Neural progenitor cell (in vitro differentiated cells): ENCODE data around the gene PGAP1. TPM values are rescaled to one million over a fixed set of nuclear protein-coding genes. Genes with fewer than 3 reads are reported as not detected.

Experiments
- DNase-seq: peaks from one replicate; pipeline ENCODE4 v3.0.0-alpha.2; 2016; ENCODE audit warnings: low spot score
- H2AFZ ChIP-seq: fragments of 200-600 bp; sonication (generic); replicated peaks from 2 replicates; pipeline ENCODE4 v1.6.1; 2016; ENCODE audit warnings: antibody characterized with exemption
- H3F3A ChIP-seq: fragments of 200-600 bp; sonication (generic); 2 replicates; pipeline ENCODE4 v1.6.1; 2016; ENCODE audit warnings: antibody characterized with exemption, low read depth
- H3K27ac ChIP-seq: fragments of 200-600 bp; sonication (generic); 2 replicates; pipeline ENCODE4 v1.5.1; 2016; ENCODE audit warnings: mild to moderate bottlenecking
- H3K27me3 ChIP-seq: fragments of 200-600 bp; sonication (generic); 2 replicates; pipeline ENCODE4 v1.6.1; 2016; ENCODE audit warnings: mild to moderate bottlenecking, moderate library complexity
- H3K36me3 ChIP-seq: fragments of 200-600 bp; sonication (generic); 2 replicates; pipeline ENCODE4 v1.5.1; 2016
- H3K4me1 ChIP-seq: fragments of 200-600 bp; sonication (generic); 2 replicates; pipeline ENCODE4 v1.6.1; 2016; ENCODE audit warnings: mixed run types
- H3K4me2 ChIP-seq: fragments of 200-600 bp; sonication (generic); 2 replicates; pipeline ENCODE4 v1.6.1; 2016
- H3K4me3 ChIP-seq: fragments of 200-600 bp; sonication (generic); 2 replicates; pipeline ENCODE4 v1.5.1; 2016
- H3K79me2 ChIP-seq: fragments of 200-600 bp; sonication (generic); 2 replicates; pipeline ENCODE4 v1.6.1; 2016; ENCODE audit warnings: low read depth
- H3K9ac ChIP-seq: fragments of 200-600 bp; sonication (generic); 2 replicates; pipeline ENCODE4 v1.6.1; 2016
- H3K9me3 ChIP-seq: fragments of 200-600 bp; sonication (generic); 2 replicates; pipeline ENCODE4 v1.5.1; 2016; ENCODE audit warnings: low read depth
- H4K20me1 ChIP-seq: fragments of 200-600 bp; sonication (generic); 2 replicates; pipeline ENCODE4 v1.6.1; 2016; ENCODE audit warnings: low read depth
- H3K27ac Mint-ChIP-seq: 3 replicates; pipeline ENCODE4 v1.8.0; 2021; ENCODE audit warnings: mixed read lengths
- H3K27me3 Mint-ChIP-seq: 2 replicates; pipeline ENCODE4 v1.8.0; 2022; ENCODE audit warnings: low read depth, mild to moderate bottlenecking, inconsistent platforms, moderate library complexity, mixed read lengths; ENCODE audit not compliant: insufficient read depth
- H3K36me3 Mint-ChIP-seq: 3 replicates; pipeline ENCODE4 v1.8.0; 2021; ENCODE audit warnings: mixed read lengths
- H3K4me1 Mint-ChIP-seq: 3 replicates; pipeline ENCODE4 v1.8.0; 2021; ENCODE audit warnings: mixed read lengths
- H3K4me3 Mint-ChIP-seq: 3 replicates; pipeline ENCODE4 v1.8.0; 2021; ENCODE audit warnings: mild to moderate bottlenecking, moderate library complexity, mixed read lengths
- H3K9me3 Mint-ChIP-seq: 3 replicates; pipeline ENCODE4 v1.8.0; 2020; ENCODE audit warnings: mixed read lengths
- CTCF ChIP-seq: fragments of 200-600 bp; sonication (generic); IDR thresholded peaks from 2 replicates; pipeline ENCODE4 v1.5.1; 2017; ENCODE audit warnings: antibody characterized with exemption, mild to moderate bottlenecking
- EZH2 ChIP-seq: fragments of 200-600 bp; sonication (generic); IDR thresholded peaks from 2 replicates; pipeline ENCODE4 v1.6.1; 2017; ENCODE audit warnings: antibody characterized with exemption, mild to moderate bottlenecking, moderate library complexity
- EZH2phosphoT487 ChIP-seq: fragments of 200-600 bp; sonication (generic); IDR thresholded peaks from 2 replicates; pipeline ENCODE4 v1.6.1; 2017; ENCODE audit warnings: antibody characterized with exemption
- total RNA-seq: library from RNA; depleted of rRNA; stranded (reverse); fragments of >200 nt; gene quantifications from 2 replicates; pipeline ENCODE4 v1.2.3, GENCODE V29; 2015; ENCODE audit warnings: low replicate concordance

Gene PGAP1
- total RNA-seq, 1 donor from 2014 or later = 107 TPM

GRCh38 chr2:196959734-196960338 lies 33.3 kb upstream of the PGAP1 start:
- H3K27ac ChIP-seq = no peak overlapping the region
- peaks cover 46% of the 10 kb centered on the region for H3K4me1 ChIP-seq
- Mint-ChIP-seq H3K4me3 (no peak overlapping the region), H3K27ac (no peak overlapping the region), H3K36me3 (peaks cover 4% of the 10 kb centered on the region), H3K4me1 (peaks cover 22% of the 10 kb centered on the region), H3K27me3 (peaks cover 13% of the 10 kb centered on the region), H3K9me3 (peaks cover 13% of the 10 kb centered on the region)
- H3K27me3 ChIP-seq = no peaks in the 10 kb centered on the region
- peaks cover 43% of the 10 kb centered on the region for H3F3A ChIP-seq
- H3K9ac ChIP-seq = no peak overlapping the region
- no peaks in the 10 kb centered on the region for H3K9me3 ChIP-seq
- H4K20me1 ChIP-seq = no peaks in the 10 kb centered on the region
- no peak overlapping the region for H2AFZ ChIP-seq
- no peak for TF ChIP-seq EZH2phosphoT487
- H3K4me3 ChIP-seq = no peak overlapping the region
- no peaks in the 10 kb centered on the region for H3K36me3 ChIP-seq
- no peaks in the 10 kb centered on the region for H3K79me2 ChIP-seq
- no peak for DNase-seq
- H3K4me2 ChIP-seq = no peak overlapping the region

- Histone ChIP-seq H3K27me3 (no peaks in the 10 kb centered on the region), H3K9me3 (no peaks in the 10 kb centered on the region), H3K4me2 (no peak overlapping the region), H2AFZ (no peak overlapping the region), H3K27ac (no peak overlapping the region), H3K36me3 (no peaks in the 10 kb centered on the region), H3K4me1 (peaks cover 52% of the 10 kb centered on the region), H3K9ac (no peak overlapping the region), H3F3A (peaks cover 43% of the 10 kb centered on the region), H4K20me1 (no peaks in the 10 kb centered on the region), H3K79me2 (no peaks in the 10 kb centered on the region), H3K4me3 (no peak overlapping the region)
- Mint-ChIP-seq H3K4me1 (peaks cover 22% of the 10 kb centered on the region), H3K27me3 (peaks cover 13% of the 10 kb centered on the region), H3K9me3 (peaks cover 13% of the 10 kb centered on the region), H3K27ac (no peak overlapping the region), H3K36me3 (peaks cover 4% of the 10 kb centered on the region), H3K4me3 (no peak overlapping the region)
- DNase-seq = no peak
- no peak for TF ChIP-seq EZH2phosphoT487
These were observed 32.8 kb upstream of the PGAP1 start for GRCh38 chr2:196959281-196959680.

GRCh38 chr2:196957881-196958525 lies 31.5 kb upstream of the PGAP1 start:
- H3K36me3 ChIP-seq = no peaks in the 10 kb centered on the region
- peaks cover 57% of the 10 kb centered on the region for H3K4me1 ChIP-seq
- H3F3A ChIP-seq = peaks cover 43% of the 10 kb centered on the region
- H3K9me3 ChIP-seq = no peaks in the 10 kb centered on the region
- TF ChIP-seq EZH2phosphoT487 = peak; percentile 39
- TF ChIP-seq EZH2 = no peak
- no peak for TF ChIP-seq CTCF
- peak overlapping the region; percentile 46 for H3K27ac Mint-ChIP-seq
- H3K79me2 ChIP-seq = no peaks in the 10 kb centered on the region
- peaks cover 4% of the 10 kb centered on the region for H3K36me3 Mint-ChIP-seq
- H3K27me3 ChIP-seq = no peaks in the 10 kb centered on the region
- no peak overlapping the region for H3K9ac ChIP-seq
- DNase-seq = peak; percentile 75
- H3K4me3 Mint-ChIP-seq = no peak overlapping the region
- H4K20me1 ChIP-seq = no peaks in the 10 kb centered on the region
- peaks cover 10% of the 10 kb centered on the region for H3K27me3 Mint-ChIP-seq
- peak overlapping the region; percentile 20 for H3K4me3 ChIP-seq
- H2AFZ ChIP-seq = no peak overlapping the region
- H3K4me2 ChIP-seq = peak overlapping the region; percentile 66
- H3K4me1 Mint-ChIP-seq = peaks cover 22% of the 10 kb centered on the region
- peaks cover 13% of the 10 kb centered on the region for H3K9me3 Mint-ChIP-seq
- peak overlapping the region; percentile 98 for H3K27ac ChIP-seq

- Histone ChIP-seq H2AFZ (no peak overlapping the region), H3K4me3 (peak overlapping the region; percentile 20), H3K79me2 (no peaks in the 10 kb centered on the region), H3K4me2 (peak overlapping the region; percentile 66), H3K9ac (no peak overlapping the region), H3K27me3 (no peaks in the 10 kb centered on the region), H3F3A (peaks cover 43% of the 10 kb centered on the region), H3K9me3 (no peaks in the 10 kb centered on the region), H3K4me1 (peaks cover 57% of the 10 kb centered on the region), H3K27ac (peak overlapping the region; percentile 98), H4K20me1 (no peaks in the 10 kb centered on the region), H3K36me3 (no peaks in the 10 kb centered on the region)
- Mint-ChIP-seq H3K27ac (no peak overlapping the region), H3K4me1 (peaks cover 22% of the 10 kb centered on the region), H3K36me3 (peaks cover 4% of the 10 kb centered on the region), H3K9me3 (peaks cover 12% of the 10 kb centered on the region), H3K4me3 (peak overlapping the region; percentile 30), H3K27me3 (peaks cover 14% of the 10 kb centered on the region)
- DNase-seq = peak; percentile 79
- TF ChIP-seq EZH2phosphoT487 (no peak), CTCF (no peak), EZH2 (no peak)
These were observed 30.9 kb upstream of the PGAP1 start for GRCh38 chr2:196957442-196957841.
